GM12878 (cell line): Measurements from ENCODE around the gene TPRN. TPM values are rescaled to one million over a fixed set of nuclear protein-coding genes. Genes with fewer than 3 reads are reported as not detected.

Experiments used
- ATAC-seq: fragments of 200-7000 bp; cut with Tn5 transposase; 3 replicates; pipeline ENCODE4 v1.9.1; 2020; ENCODE audit warnings: mild to moderate bottlenecking, moderate library complexity
- BruUV-seq: library from RNA; stranded (reverse); fragments of 400-500 nt; replicated peaks from 2 replicates; lab custom pipeline; 2021; lab: Mats Ljungman, UMichigan
- CTCF ChIA-PET: fragments of 300-600 bp; sonication (Branson Sonifier 250); formaldehyde crosslinking; extraction: SDS; loops from one replicate; lab custom pipeline; 2021; ENCODE audit warnings: inconsistent platforms; lab: Yijun Ruan, JAX
- POLR2A ChIA-PET: fragments of 350-600 bp; formaldehyde crosslinking; extraction: SDS; loops from one replicate; lab custom pipeline; 2021; ENCODE audit warnings: inconsistent platforms; lab: Charles Lee
- RAD21 ChIA-PET: fragments of 300-600 bp; sonication (Branson Sonifier 250); formaldehyde crosslinking; loops from one replicate; lab custom pipeline; 2023; ENCODE audit warnings: antibody characterized with exemption; ENCODE audit not compliant: unreplicated experiment; lab: Charles Lee
- SMC1A ChIA-PET: fragments of 300-600 bp; sonication (Branson Sonifier 250); formaldehyde crosslinking; loops from one replicate; lab custom pipeline; 2023; ENCODE audit not compliant: unreplicated experiment, uncharacterized antibody; lab: Charles Lee
- DNase-seq: peaks from one replicate; pipeline ENCODE4 v3.0.0-alpha.2; 2011; ENCODE audit warnings: low read depth, low spot score
- FAIRE-seq: peaks from 3 replicates; lab custom pipeline; 2011; peaks lifted over from hg19 to GRCh38; lab: Jason Lieb, UNC
- H2AFZ ChIP-seq: 2 replicates; pipeline ENCODE4 v1.6.0; 2011; ENCODE audit warnings: low read depth, low read length, control low read depth; ENCODE audit not compliant: control insufficient read depth
- H3K27ac ChIP-seq: 2 replicates; pipeline ENCODE4 v1.5.1; 2011; ENCODE audit warnings: control low read depth; ENCODE audit not compliant: control insufficient read depth, insufficient read depth
- H3K27me3 ChIP-seq, 2 experiments: replicated peaks in 1 of 2; 2 replicates each; pipeline versions ENCODE4 v1.6.0 to v1.6.1; 2011; ENCODE audit warnings: low read length in 1 of 2; ENCODE audit not compliant: control insufficient read depth in 2 of 2, insufficient read depth in 2 of 2
- H3K36me3 ChIP-seq, 2 experiments: 2 replicates each; pipeline ENCODE4 v1.5.1; 2011; ENCODE audit warnings: low read length in 1 of 2; ENCODE audit not compliant: control insufficient read depth in 2 of 2, insufficient read depth in 2 of 2
- H3K4me1 ChIP-seq: 2 replicates; pipeline ENCODE4 v1.6.1; 2011; ENCODE audit warnings: mild to moderate bottlenecking, low read length, moderate library complexity, mixed read lengths; ENCODE audit not compliant: control insufficient read depth, insufficient read depth
- H3K4me2 ChIP-seq: 2 replicates; pipeline ENCODE4 v1.6.0; 2011; ENCODE audit warnings: control low read depth; ENCODE audit not compliant: control insufficient read depth, insufficient read depth
- H3K4me3 ChIP-seq: fragments of 200-600 bp; sonication (generic); 2 replicates; pipeline ENCODE4 v1.5.1; 2016
- H3K79me2 ChIP-seq: 2 replicates; pipeline ENCODE4 v1.6.0; 2011; ENCODE audit warnings: low read length; ENCODE audit not compliant: control insufficient read depth, insufficient read depth
- H3K9ac ChIP-seq: 2 replicates; pipeline ENCODE4 v1.8.0; 2011; ENCODE audit warnings: low read length, control low read depth, mixed read lengths; ENCODE audit not compliant: control insufficient read depth, insufficient read depth
- H3K9me3 ChIP-seq: replicated peaks from 3 replicates; pipeline ENCODE4 v1.5.1; 2011; ENCODE audit warnings: mild to moderate bottlenecking, low read length; ENCODE audit not compliant: control insufficient read depth, insufficient read depth
- H4K20me1 ChIP-seq: 2 replicates; pipeline ENCODE4 v1.6.0; 2011; ENCODE audit not compliant: control insufficient read depth, insufficient read depth
- BHLHE40 ChIP-seq, 2 experiments: fragments of 450-650 bp in 1 of 2; IDR thresholded peaks; 2 replicates each; pipeline ENCODE4 v1.6.1; 2011 to 2017; ENCODE audit warnings: low read depth in 2 of 2, borderline replicate concordance in 1 of 2, improper control_type of control experiment in 1 of 2, low read length in 1 of 2, mild to moderate bottlenecking in 1 of 2
- FOXK2 ChIP-seq: fragments of 450-650 bp; IDR thresholded peaks from 2 replicates; pipeline ENCODE4 v1.6.1; 2017; ENCODE audit warnings: mild to moderate bottlenecking, moderate library complexity
- MTA2 ChIP-seq: fragments of 450-650 bp; IDR thresholded peaks from 2 replicates; pipeline ENCODE4 v1.6.1; 2016; ENCODE audit warnings: low read depth, mild to moderate bottlenecking, moderate library complexity
- NR2C1 ChIP-seq: fragments of 450-650 bp; IDR thresholded peaks from 2 replicates; pipeline ENCODE4 v1.6.1; 2017; ENCODE audit warnings: antibody characterized with exemption, mild to moderate bottlenecking, moderate library complexity
- NR2F1 ChIP-seq: fragments of 450-650 bp; conservative IDR thresholded peaks from 2 replicates; pipeline ENCODE4 v1.6.1; 2017; ENCODE audit warnings: mild to moderate bottlenecking
- RAD51 ChIP-seq: fragments of 450-650 bp; IDR thresholded peaks from 2 replicates; pipeline ENCODE4 v1.6.1; 2016; ENCODE audit warnings: moderate library complexity, mild to moderate bottlenecking, inconsistent platforms
- WGBS: methylation state at CpG from one replicate; pipeline ENCODE4 v1.1.6; 2016; ENCODE audit warnings: low lambda C conversion rate; ENCODE audit not compliant: insufficient replicate concordance, insufficient coverage; ENCODE audit errors: missing lambda C conversion rate; 5-methylcytosine and 5-hydroxymethylcytosine counted together
- in situ Hi-C: fragments of 300-500 bp; cut with MboI; formaldehyde crosslinking; loops from 9 replicates; pipeline ENCODE4 v1.14.3; 2018; ENCODE audit warnings: mixed read lengths
- intact Hi-C: fragments of 100-400 bp; cut with micrococcal nuclease; formaldehyde crosslinking; loops from one replicate; pipeline ENCODE4 v1.14.2; 2022; ENCODE audit not compliant: unreplicated experiment
- polyA plus RNA-seq, 11 experiments: library from polyadenylated mRNA; depleted of rRNA in 4 of 11; unstranded in 6 of 11; stranded (reverse) in 5 of 11; fragments of >200 nt; fragmentation: Nextera tagmentation in 4 of 11; fragmentation: Illumina TruSeq in 1 of 11; extraction: Ambion mirVana in 4 of 11; extraction: Trizol in 1 of 11; gene quantifications; 1 replicate in 1 of 11; 2 replicates in 10 of 11; pipeline versions ENCODE4 v1.2.1 to v1.2.3, GENCODE V29; 2011 to 2016; ENCODE audit warnings: inconsistent platforms in 2 of 11, missing spikeins in 2 of 11, low read depth in 1 of 11
- total RNA-seq, 4 experiments: library from RNA; depleted of rRNA in 3 of 4; stranded (reverse); fragments of >200 nt in 3 of 4; fragmentation: Illumina TruSeq in 1 of 4; extraction: Trizol in 1 of 4; gene quantifications; 2 replicates each; pipeline versions ENCODE4 v1.2.1 to v1.2.3, GENCODE V29; 2013 to 2021

Gene TPRN
- total and polyA plus RNA-seq, 10 of the 15 experiments (the other 5 are each of a cell fraction or from before 2014, with no cell fraction given), result 0.18 to 19.5 (median 3.1) TPM

DNA sequence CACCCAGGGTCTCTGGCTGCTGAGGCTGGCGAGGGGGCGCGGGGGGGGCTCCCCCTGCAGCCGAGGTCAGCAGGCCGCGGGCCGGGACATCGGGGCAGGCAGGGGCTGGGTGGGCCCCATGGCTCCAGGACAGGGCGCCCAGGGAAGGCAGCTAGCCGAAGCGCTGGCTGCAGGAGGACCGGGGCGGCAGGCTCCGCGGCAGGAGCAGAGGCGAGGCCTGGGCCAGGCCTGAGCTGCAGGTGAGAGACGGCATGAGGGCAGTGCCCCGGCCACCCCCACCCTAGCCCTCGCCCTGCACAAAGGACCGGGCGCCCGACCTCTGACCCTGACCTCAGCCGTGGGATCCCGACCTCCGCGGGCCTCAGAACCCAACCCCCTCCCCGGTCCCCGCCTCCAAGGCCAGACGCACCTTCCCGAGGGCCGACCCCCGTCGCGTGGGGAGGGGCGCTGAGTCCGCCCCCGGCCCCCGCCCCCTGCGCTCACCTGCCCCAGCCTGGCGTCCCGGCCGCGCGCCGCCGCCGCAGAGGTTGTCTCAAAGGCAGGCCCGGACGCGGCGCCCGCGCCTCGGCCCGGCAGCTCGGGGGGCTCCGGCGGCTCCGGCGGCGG is 21.1 kb upstream of the TPRN start:
- peak overlapping the region; percentile 55 for H3K4me2 ChIP-seq
- peak overlapping the region; percentile 22; the same call in 1 of the 2 replicates for H3K4me3 ChIP-seq
- POLR2A ChIA-PET, result interaction anchor here (0.8 to 5.5 kb wide), 9 partner anchors 11 to 95 kb away, joined by 3 to 68 read pairs (median 18); partner anchors contain the start of genes NDOR1, TMEM203, TPRN and TUBB4B
- no peaks in the 10 kb centered on the region for H3K27me3 ChIP-seq
- SMC1A ChIA-PET, result no interaction called here
- no peak overlapping the region for H3K9ac ChIP-seq
- TF ChIP-seq BHLHE40 (IDR thresholded peaks at IDR 0.05; ENCODE audit: borderline replicate concordance in 1 of 2, low read depth in 2 of 2, low read length in 1 of 2) (0 out of 4 replicates have a peak, but pooled peaks of 1 of the 2 experiments have one; percentile 7), NR2F1 (peak; percentile 94), NR2C1 (peak; percentile 69), FOXK2 (no peak), MTA2 (no peak), RAD51 (no peak)
- DNase-seq, result no peak
- no peaks in the 10 kb centered on the region for H3K9me3 ChIP-seq
- RAD21 ChIA-PET, result interaction anchor here (0.5 to 1.8 kb wide), 4 partner anchors 17 to 521 kb away, joined by 3 to 7 read pairs (median 4); partner anchors contain the start of genes NDOR1, TMEM203 and TPRN
- H3K27ac ChIP-seq, result no peak overlapping the region
- CTCF ChIA-PET, result interaction anchor here (1.1 to 3.7 kb wide), 2 partner anchors 33 to 71 kb away, joined by 3 to 18 read pairs; partner anchors contain the start of genes ANAPC2 and SSNA1
- WGBS, result 22% methylated on average over 15 of the region's 61 CpGs
- H2AFZ ChIP-seq, result no peak overlapping the region; the same call in 1 of the 2 replicates
- no peaks in the 10 kb centered on the region for H3K79me2 ChIP-seq
- no peak for FAIRE-seq
- in situ Hi-C loops (no loop called here), intact Hi-C loops (loop anchor here (2.0 to 10.0 kb wide), 3 partner anchors 21 to 177 kb away; partner anchors contain the start of genes ANAPC2, NPDC1, SSNA1 and TPRN)
- H4K20me1 ChIP-seq, result no peaks in the 10 kb centered on the region
- peaks cover 16% of the 10 kb centered on the region for H3K4me1 ChIP-seq
- H3K36me3 ChIP-seq, result peaks cover 0 to 2% of the 10 kb centered on the region in 2 experiments; a peak in 1 of 4 replicates
- no TSS peak for BruUV-seq
- no peak for ATAC-seq
